Stimulated activated CD8-positive, alpha-beta memory T cell treated with anti-CD3 and anti-CD28 coated beads, Interleukin-2, amount 100 ng/mL, for 48 hours (primary cell): ENCODE data around the gene TSEN2.
"Not testable (repeated sequence)": the region's sequence is repeated elsewhere in the genome, so short reads cannot be mapped to it uniquely, and the experiment has no call there.

Experiments
- DNase-seq, 2 donors: peaks; one replicate each; pipeline ENCODE4 v3.0.0-alpha.2; 2020; ENCODE audit warnings: low read depth in 2 of 2

TSEN2 gene

GRCh38 chr3:12503126-12503957 is 19.1 kb downstream of the TSEN2 start:
- DNase-seq: no peak

GRCh38 chr3:12506201-12506709 is 22.0 kb downstream of the TSEN2 start:
- DNase-seq: no peak

GRCh38 chr3:12507591-12508281 is 23.5 kb downstream of the TSEN2 start:
- no peak for DNase-seq

DNA sequence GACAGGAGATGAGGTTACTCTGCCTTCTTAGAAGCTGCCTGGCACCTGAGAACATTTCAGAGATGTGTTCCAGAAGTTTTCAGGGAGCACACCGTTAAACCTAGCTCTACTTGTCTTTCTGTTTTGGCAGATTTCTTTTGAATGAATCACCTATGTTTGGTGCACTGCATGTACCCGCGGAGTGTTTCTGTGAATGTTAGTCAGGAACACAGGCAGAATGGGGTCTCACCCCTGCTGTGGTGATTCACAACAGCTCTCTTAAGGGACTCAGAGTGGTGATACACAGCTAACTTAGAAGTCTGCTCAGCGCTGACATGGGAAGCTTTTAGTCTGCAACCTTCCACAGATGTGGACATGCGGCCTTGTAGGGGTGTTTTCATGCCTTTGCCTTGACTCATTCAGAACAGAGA is 24.0 kb downstream of the TSEN2 start:
- DNase-seq: no peak

GRCh38 chr3:12509466-12509865 is 25.2 kb downstream of the TSEN2 start:
- no peak for DNase-seq

- DNase-seq: no peak
Measured at GRCh38 chr3:12512534-12513118, 28.3 kb downstream of the TSEN2 start.

DNA sequence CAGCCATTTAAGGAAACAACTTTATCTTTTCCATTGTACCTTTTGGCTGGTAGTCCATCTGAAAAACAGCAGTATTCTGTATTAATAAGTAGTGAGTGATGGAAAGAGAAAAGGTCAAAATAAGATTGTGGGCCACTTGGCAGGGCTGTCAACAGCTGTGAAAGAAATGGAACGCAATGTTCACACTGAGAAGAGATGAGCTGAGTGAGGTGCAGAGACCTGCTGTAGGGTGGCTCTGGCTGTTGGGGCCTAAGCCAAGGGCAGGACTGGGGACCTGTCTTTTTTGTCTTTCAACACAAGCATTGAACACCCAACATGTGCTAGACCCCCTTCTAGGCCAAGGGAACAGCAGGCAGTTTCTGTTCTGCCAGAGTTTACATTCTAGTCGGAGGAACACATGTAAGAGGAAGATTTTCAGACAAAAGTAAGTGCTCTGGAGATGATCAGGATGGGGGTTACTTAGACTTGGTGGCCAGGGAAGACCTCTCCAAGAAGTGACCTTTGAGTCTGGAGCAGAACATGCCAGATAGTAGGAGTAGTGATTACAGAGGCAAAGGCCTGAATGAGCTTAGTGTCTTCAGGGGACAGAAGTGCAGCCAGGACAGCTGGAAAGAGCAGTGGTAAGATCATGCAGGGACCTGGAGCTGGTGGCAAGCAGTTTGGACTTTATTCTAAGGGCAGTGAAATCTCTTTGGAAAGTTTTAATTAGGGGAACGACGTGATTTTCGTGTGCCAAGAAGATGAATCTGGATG is 29.6 kb downstream of the TSEN2 start:
- no peak for DNase-seq

DNA sequence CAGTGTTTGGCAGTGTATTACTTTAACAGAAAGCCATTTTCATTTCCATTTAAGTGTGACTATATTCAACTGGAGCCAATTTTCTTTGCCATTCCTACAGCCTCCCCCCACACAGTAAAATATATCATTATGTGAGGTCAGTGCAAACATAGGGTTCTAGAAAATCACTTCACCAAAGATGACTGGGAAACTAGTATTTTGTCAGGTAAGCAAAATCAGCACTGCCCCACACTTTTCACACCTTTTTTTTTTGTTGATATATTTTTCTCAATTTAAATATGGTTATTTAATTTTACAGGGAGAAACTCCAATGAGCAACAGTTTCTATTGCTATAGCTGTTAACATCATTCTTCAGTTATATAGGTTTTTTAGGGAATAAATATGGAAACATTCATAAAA is 31.4 kb downstream of the TSEN2 start:
- DNase-seq: no peak

DNA sequence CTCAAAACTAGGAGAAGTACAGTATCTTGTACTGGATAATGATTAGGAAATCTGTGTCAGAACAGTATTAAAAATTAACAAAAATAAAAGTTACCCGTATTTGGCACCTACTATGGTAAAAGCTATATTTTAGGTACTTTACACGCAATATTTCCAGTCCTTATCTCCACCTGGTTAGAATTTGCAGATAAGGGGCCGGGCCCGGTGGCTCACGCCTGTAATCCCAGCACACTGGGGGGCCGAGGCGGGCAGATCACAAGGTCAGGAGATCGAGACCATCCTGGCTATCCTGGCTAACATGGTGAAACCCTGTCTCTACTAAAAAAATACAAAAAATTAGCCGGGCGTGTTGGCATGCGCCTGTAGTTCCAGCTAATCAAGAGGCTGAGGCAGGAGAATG is 32.6 kb downstream of the TSEN2 start:
- no peak for DNase-seq

DNA sequence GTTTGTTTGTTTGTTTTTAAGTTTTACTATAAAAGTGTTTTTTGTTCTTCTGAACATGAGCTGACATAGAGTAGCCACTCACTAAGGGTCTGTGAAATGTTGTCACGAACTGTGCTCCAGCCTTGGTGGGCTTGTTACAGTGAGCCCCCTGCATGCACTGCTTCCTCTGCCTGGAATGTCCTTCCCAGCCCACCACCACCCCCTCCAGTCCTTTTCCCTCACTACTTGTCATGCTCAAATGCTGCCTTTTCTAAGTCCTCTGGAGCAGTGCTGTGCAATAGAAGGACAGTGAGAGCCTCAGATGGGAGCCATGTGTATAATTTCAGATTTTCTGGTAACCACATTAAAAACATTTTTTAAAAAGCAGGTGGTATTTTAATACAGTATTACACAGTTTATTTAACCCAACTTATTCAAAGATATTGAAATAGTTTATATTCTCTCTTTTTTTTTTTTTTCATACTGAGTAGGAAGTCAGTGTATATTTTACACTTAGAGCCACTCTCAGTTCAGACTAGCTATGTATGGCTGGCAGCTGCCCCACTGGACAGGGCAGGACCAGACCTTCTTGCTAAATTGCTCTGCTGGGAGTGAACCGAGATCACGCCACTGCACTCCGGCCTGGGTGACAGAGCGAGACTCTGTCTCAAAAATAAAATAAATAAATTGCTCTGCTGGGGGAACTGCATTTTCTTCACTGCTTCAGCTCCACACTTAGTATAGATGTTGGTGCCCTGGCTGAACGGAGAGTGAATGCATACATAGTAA is 34.2 kb downstream of the TSEN2 start:
- no peak for DNase-seq

GRCh38 chr3:12521010-12521409 is 36.7 kb downstream of the TSEN2 start:
- no peak for DNase-seq

DNA sequence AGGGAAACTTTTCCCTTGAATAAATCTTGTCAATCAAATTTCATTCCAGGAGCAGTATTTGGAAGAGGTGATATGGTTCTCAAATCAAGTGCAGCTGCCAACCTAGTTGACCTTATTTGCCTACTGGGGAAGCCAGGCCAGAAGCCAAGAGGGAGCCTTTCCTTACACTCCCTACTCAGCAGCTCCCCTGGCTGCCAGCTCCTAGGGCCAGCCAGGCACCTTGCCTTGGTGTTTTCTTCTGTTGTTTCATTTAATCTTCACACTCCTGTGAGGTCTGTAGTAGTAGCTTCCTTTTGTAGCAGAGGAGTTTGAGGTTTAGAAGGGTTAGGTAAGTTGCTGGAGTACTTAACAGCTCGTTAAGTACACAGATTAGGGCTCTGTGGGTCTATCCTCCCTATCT is 38.4 kb downstream of the TSEN2 start:
- no peak for DNase-seq

- DNase-seq: no peak
Measured at GRCh38 chr3:12527757-12528143, 43.5 kb downstream of the TSEN2 start.

DNA sequence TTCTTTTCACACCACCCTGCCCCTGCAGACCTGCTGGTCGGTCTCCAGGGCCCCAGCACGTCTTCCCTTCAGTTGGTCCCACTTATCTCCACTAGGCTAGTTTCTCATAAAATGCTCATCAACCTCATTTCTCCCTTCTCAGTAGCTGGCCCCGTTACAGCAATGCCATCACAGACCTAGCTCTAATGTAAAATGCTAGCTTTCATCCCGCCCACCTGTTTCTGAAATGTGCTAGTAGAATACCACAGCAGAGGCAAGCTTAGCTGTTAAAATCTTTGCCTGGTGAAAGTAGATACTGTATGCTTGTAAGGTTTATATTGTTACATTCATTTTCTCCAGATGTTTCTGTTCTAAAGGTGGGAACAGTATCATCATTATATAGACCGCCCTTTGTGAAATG is 47.9 kb downstream of the TSEN2 start:
- DNase-seq: no peak

DNA sequence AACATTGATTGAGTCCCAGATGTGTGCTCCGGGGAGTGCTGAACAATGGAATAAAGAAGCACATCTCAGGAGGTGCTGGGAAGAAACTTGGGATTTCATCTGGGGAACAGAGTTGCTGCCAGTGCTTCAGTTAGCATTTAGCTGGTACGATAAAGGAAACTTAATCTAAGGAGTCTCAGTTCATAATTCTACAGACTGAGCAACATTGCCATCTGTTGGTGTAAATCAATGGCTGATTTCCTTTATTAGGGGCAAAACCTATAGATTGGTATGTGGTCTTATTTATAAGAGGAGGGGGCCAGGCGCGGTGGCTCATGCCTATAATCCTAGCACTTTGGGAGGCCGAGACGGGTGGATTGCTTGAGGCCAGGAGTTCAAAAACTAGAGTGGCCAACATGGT is 52.1 kb downstream of the TSEN2 start:
- DNase-seq: no peak

- DNase-seq: no peak
Measured at GRCh38 chr3:12541625-12542024, 57.3 kb downstream of the TSEN2 start.

DNA sequence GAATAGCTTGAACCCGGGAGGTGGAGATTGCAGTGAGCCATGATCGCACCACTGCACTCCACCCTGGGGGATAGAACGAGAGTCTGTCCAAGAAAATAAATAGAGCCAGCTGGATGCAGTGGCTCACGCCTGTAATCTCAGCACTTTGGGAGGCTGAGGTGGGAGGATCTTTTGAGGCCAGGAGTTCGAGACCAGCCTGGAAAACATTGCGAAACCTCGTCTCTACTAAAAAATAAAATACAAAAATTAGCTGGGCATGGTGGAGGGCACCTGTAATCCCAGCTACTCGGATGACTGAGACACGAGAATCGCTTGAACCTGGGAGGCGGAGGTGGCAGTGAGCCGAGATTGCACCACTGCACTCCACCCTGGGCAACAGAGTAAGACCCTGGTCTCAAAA is 59.2 kb downstream of the TSEN2 start:
- DNase-seq: not testable (repeated sequence)

- no peak for DNase-seq
Measured at GRCh38 chr3:12544652-12545472, 60.6 kb downstream of the TSEN2 start.

DNA sequence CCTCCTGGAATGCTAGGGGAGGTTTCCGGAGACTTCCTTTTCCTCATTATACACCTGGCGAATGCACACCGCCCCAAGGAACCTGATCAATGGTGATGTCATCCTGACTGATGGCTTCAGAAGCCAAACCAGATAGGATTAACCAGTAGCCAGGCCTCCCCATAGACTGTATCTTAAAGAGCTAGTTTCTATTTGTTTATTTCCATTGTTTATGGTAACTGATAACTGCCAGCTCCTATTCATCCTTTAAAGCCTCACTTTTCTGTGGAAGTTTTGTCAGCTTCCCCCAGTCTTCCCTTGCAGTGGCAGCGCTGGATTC is 61.2 kb downstream of the TSEN2 start, which contains the start of gene MKRN2OS:
Gene MKRN2OS, minus strand, starts transcription at position 27 of the 319 bp plus-strand sequence. CDS start 35 bp downstream, outside the sequence.
- no peak for DNase-seq

DNA sequence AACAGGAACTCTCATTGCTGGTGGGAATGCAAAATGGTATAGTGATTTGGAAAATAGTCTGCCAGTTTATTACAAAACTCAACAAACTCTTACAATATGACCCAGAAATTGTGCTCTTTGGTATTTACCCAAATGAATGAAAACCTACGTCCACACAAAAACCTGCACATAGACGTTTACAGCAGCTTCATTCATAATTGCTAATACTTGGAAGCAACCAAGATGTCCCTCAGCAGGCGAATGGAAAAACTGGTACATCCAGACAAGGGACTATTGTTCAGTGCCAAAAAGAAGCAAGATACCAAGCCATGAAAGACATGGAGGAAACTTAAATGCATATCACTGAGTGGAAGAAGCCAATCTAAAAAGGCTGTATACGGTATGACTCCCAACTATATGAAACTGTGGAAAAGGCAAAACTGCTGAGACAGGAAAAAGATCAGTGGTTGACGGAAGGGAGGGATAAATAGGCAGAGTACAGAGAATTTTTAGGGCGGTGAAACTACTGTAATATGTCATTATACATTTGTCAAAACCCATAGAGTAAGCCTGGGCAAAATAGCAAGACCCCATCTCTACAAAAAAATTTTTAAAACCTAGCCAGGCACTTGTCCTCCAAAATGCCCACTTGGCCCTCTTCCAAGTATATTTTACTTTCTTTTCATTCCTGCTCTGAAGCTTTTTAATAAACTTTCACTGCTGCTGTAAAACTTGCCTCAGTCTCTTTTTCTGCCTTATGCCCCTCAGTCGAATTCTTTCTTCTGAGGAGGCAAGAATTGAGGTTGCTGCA is 65.9 kb downstream of the TSEN2 start:
- no peak for DNase-seq
